OCI-LY1 (cell line): ENCODE measurements around the gene CBARP.

Experiments used
- H2AFZ ChIP-seq: fragments of 200-600 bp; sonication (generic), shearing (Covaris generic); 2 replicates; pipeline ENCODE4 v1.6.0; 2014; ENCODE audit warnings: antibody characterized with exemption, mild to moderate bottlenecking, low read length
- H3F3A ChIP-seq: fragments of 200-600 bp; sonication (generic), shearing (Covaris generic); 2 replicates; pipeline ENCODE4 v1.6.0; 2014; ENCODE audit warnings: mild to moderate bottlenecking, antibody characterized with exemption, low read length, moderate library complexity; ENCODE audit not compliant: insufficient read depth
- H3K27ac ChIP-seq: fragments of 200-600 bp; sonication (generic); 2 replicates; pipeline ENCODE4 v1.5.1; 2014; ENCODE audit warnings: low read length, mixed run types, mild to moderate bottlenecking, low read depth; ENCODE audit not compliant: poor library complexity, severe bottlenecking
- H3K27me3 ChIP-seq: fragments of 200-600 bp; sonication (generic); 2 replicates; pipeline ENCODE4 v1.6.0; 2014; ENCODE audit warnings: antibody characterized with exemption, mild to moderate bottlenecking, low read length, moderate library complexity; ENCODE audit not compliant: insufficient read depth
- H3K36me3 ChIP-seq: fragments of 200-600 bp; sonication (generic); 2 replicates; pipeline ENCODE4 v1.6.1; 2014; ENCODE audit warnings: mild to moderate bottlenecking, antibody characterized with exemption, low read length, moderate library complexity, mixed read lengths; ENCODE audit not compliant: insufficient read depth
- H3K4me1 ChIP-seq: fragments of 200-600 bp; sonication (generic); 2 replicates; pipeline ENCODE4 v1.5.1; 2014; ENCODE audit warnings: mild to moderate bottlenecking, low read length, moderate library complexity; ENCODE audit not compliant: insufficient read depth, severe bottlenecking
- H3K4me2 ChIP-seq: fragments of 200-600 bp; sonication (generic), shearing (Covaris generic); 2 replicates; pipeline ENCODE4 v1.6.1; 2014; ENCODE audit warnings: low read length
- H3K4me3 ChIP-seq: fragments of 200-600 bp; sonication (generic); 2 replicates; pipeline ENCODE4 v1.5.1; 2014; ENCODE audit warnings: low read length, low read depth, mild to moderate bottlenecking, mixed read lengths; ENCODE audit not compliant: poor library complexity, severe bottlenecking
- H3K79me2 ChIP-seq: fragments of 200-600 bp; shearing (Covaris generic); 2 replicates; pipeline ENCODE4 v1.6.1; 2016; ENCODE audit warnings: mixed run types, low read length, mixed read lengths; ENCODE audit not compliant: insufficient read depth
- H3K9ac ChIP-seq: fragments of 200-600 bp; sonication (generic), shearing (Covaris generic); 2 replicates; pipeline ENCODE4 v1.6.1; 2014; ENCODE audit warnings: mild to moderate bottlenecking, low read length, mixed read lengths
- H3K9me2 ChIP-seq: fragments of 200-600 bp; sonication (generic), shearing (Covaris generic); 2 replicates; pipeline ENCODE4 v1.6.1; 2014; ENCODE audit warnings: low read depth, mild to moderate bottlenecking, low read length, mixed read lengths
- H3K9me3 ChIP-seq: fragments of 200-600 bp; shearing (Covaris generic); 2 replicates; pipeline ENCODE4 v1.6.1; 2014; ENCODE audit warnings: low read length, mixed read lengths
- H4K20me1 ChIP-seq: fragments of 200-600 bp; sonication (generic), shearing (Covaris generic); 2 replicates; pipeline ENCODE4 v1.6.0; 2016; ENCODE audit warnings: mild to moderate bottlenecking, low read length; ENCODE audit not compliant: insufficient read depth
- EZH2 ChIP-seq: fragments of 200-600 bp; sonication (generic), shearing (Covaris generic); IDR thresholded peaks from 2 replicates; pipeline ENCODE4 v1.8.0; 2017; ENCODE audit warnings: borderline replicate concordance, mixed run types, mild to moderate bottlenecking, antibody characterized with exemption, low read length, moderate library complexity, mixed read lengths
- TF ChIP-seq, protein P1 (sequence below): fragments of 200-600 bp; sonication (generic), shearing (Covaris generic); IDR thresholded peaks from 2 replicates; pipeline ENCODE4 v1.5.1; 2017; ENCODE audit warnings: mild to moderate bottlenecking, antibody characterized with exemption, low read length, moderate library complexity, mixed read lengths

CBARP gene

DNA sequence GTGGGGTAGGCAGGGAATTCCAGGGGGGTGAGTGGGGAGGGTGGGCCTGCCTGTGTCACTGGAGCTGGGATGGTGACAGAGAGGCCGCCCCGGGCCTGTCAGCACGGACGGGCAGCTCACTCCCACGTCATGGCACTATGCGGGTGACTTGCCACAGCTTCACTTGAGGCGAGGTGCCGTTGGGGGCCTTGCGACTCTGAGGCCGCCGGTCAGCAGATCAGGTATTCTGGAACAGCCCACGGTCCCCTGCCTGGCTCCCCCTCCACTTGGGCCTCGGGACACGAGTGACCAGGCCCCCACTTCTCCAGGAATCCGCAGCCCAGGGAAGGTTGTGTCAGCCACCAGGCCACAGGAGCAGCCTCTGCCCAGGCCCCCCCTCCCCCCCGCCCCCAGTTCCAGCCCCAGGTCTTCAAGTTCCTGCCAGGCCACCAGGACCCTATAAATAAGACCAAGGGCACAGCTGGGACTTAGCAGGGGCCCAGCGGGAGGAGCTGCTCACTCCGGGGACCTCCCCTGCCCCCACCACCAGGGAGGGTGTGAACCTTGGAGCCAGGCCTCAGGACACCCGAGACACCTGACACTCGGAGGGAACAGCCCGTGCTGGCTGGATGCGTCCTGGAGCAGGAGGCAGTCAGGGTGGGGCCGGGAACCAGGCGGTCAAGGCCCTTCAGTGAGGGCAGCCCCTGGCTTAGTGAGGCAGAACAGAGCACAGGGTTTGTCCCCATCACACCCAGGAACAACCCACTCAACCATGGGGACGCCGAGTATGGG lies 7.9 kb upstream of the CBARP start:
- Histone ChIP-seq H4K20me1 (no peaks in the 10 kb centered on the region), H3K9me2 (no peaks in the 10 kb centered on the region), H3K79me2 (no peaks in the 10 kb centered on the region), H3K4me1 (peaks cover 42% of the 10 kb centered on the region), H3K27me3 (no peaks in the 10 kb centered on the region), H3K4me2 (peak overlapping the region; percentile 92; the same call in 1 of the 2 replicates), H3K9ac (no peak overlapping the region; the same call in 1 of the 2 replicates), H3K4me3 (peak overlapping the region; percentile 50), H3F3A (no peaks in the 10 kb centered on the region), H3K27ac (peak overlapping the region; percentile 20), H3K9me3 (no peaks in the 10 kb centered on the region), H3K36me3 (peaks cover 5% of the 10 kb centered on the region; the same call in 1 of the 2 replicates), H2AFZ (no peak overlapping the region)
- no peak for TF ChIP-seq EZH2
- TF ChIP-seq, protein P1, sequence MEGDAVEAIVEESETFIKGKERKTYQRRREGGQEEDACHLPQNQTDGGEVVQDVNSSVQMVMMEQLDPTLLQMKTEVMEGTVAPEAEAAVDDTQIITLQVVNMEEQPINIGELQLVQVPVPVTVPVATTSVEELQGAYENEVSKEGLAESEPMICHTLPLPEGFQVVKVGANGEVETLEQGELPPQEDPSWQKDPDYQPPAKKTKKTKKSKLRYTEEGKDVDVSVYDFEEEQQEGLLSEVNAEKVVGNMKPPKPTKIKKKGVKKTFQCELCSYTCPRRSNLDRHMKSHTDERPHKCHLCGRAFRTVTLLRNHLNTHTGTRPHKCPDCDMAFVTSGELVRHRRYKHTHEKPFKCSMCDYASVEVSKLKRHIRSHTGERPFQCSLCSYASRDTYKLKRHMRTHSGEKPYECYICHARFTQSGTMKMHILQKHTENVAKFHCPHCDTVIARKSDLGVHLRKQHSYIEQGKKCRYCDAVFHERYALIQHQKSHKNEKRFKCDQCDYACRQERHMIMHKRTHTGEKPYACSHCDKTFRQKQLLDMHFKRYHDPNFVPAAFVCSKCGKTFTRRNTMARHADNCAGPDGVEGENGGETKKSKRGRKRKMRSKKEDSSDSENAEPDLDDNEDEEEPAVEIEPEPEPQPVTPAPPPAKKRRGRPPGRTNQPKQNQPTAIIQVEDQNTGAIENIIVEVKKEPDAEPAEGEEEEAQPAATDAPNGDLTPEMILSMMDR: no peak

DNA sequence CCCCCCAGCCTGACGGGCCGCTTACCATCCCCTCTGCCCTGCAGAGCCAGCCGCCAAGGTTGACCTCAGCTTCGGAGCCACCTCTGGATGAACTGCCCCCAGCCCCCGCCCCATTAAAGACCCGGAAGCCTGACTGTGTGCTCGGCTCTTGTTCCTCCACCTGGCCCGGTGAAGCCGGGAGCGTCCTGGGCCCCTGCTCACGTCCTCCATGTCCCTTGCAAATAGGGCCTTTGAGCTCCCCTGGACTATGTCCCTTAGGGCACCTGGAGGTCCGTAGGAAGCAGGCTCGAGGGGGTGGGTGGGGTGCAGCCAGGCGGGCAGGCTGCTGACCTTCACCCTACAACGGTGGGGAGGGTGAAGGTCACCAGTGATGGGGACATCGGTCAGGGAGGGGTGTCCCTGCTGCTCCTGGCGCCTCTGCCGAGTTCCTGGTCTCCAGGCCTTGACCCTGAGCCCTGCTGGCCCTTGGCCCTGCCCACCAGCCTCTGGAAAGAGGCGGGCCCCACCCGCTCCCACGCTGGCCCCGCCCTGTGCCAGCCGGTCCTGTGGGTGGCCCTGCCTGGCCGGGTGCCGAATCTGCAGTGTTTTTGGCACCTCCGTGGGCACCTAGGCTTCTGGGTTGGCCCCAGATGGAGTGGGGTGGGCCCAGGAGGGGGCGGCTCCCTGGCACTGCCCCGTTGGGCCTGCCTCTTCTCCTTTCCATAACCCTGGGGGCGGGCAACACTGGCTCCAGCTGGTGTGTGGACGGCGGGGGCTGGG lies 7.1 kb upstream of the CBARP start:
- no peaks in the 10 kb centered on the region for H3F3A ChIP-seq
- no peaks in the 10 kb centered on the region for H3K9me2 ChIP-seq
- no peaks in the 10 kb centered on the region for H3K27me3 ChIP-seq
- H3K36me3 ChIP-seq: peaks cover 5% of the 10 kb centered on the region; the same call in 1 of the 2 replicates
- no peaks in the 10 kb centered on the region for H4K20me1 ChIP-seq
- H3K27ac ChIP-seq: peak overlapping the region; percentile 71
- peak overlapping the region; percentile 92 for H3K4me2 ChIP-seq
- no peaks in the 10 kb centered on the region for H3K79me2 ChIP-seq
- TF ChIP-seq, protein P1: no peak
- TF ChIP-seq EZH2: no peak
- no peaks in the 10 kb centered on the region for H3K9me3 ChIP-seq
- peaks cover 46% of the 10 kb centered on the region for H3K4me1 ChIP-seq
- H3K9ac ChIP-seq: peak overlapping the region; percentile 60
- no peak overlapping the region for H2AFZ ChIP-seq
- peak overlapping the region; percentile 50 for H3K4me3 ChIP-seq

DNA sequence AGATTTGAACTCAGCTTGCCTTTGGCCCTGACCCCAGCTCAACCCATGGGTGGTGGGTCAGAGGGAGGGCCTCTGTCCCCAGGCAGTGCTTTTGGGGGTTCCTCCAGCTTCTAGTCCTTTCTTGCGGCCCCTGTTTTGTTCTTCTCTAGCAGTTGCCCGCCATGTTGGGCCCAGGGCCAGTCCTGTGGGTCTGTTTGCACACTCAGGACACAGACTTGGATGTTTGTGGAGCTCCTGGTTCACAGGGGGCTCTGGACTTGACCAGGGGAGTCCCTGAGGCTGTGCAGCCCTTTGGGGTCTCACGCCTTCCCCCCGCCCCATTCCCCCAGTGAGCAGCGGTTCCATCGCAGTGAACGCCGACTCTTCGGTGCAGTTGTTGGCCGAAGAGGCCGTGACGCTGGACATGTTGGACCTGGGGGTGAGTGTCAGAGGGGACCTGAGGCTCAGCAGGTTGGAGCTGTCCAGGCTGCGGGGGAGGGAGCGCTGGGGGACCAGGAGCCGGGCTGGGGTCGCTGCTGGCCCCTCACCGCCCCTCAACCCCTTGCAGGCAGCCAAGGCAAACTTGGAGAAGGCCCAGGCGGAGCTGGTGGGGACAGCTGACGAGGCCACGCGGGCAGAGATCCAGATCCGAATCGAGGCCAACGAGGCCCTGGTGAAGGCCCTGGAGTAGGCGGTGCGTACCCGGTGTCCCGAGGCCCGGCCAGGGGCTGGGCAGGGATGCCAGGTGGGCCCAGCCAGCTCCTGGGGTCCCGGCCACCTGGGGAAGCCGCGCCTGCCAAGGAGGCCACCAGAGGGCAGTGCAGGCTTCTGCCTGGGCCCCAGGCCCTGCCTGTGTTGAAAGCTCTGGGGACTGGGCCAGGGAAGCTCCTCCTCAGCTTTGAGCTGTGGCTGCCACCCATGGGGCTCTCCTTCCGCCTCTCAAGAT lies 6.2 kb upstream of the CBARP start:
- Histone ChIP-seq H3K4me2 (peak overlapping the region; percentile 92), H3K9me2 (no peaks in the 10 kb centered on the region), H3K9me3 (no peaks in the 10 kb centered on the region), H3F3A (peaks cover 5% of the 10 kb centered on the region; the same call in 1 of the 2 replicates), H3K27ac (peak overlapping the region; percentile 71), H3K9ac (peak overlapping the region; percentile 60), H3K79me2 (no peaks in the 10 kb centered on the region), H4K20me1 (no peaks in the 10 kb centered on the region), H3K27me3 (no peaks in the 10 kb centered on the region), H3K36me3 (peaks cover 5% of the 10 kb centered on the region; the same call in 1 of the 2 replicates), H3K4me1 (peaks cover 47% of the 10 kb centered on the region), H3K4me3 (peak overlapping the region; percentile 50), H2AFZ (no peak overlapping the region)
- TF ChIP-seq, protein P1: peak; percentile 82
- TF ChIP-seq EZH2: no peak
